Vagina (tissue), 2 donors: ENCODE data around the gene METTL26. TPM values are rescaled to one million over a fixed set of nuclear protein-coding genes. Genes with fewer than 3 reads are reported as not detected.
A peak's percentile ranks its signal among the peaks of the same experiment; 100 is the strongest.

Experiments
- DNase-seq, 2 donors: peaks; one replicate each; pipeline ENCODE4 v3.0.0-alpha.2; 2017; ENCODE audit errors: extremely low spot score in 2 of 2
- H3K27ac ChIP-seq: fragments of 200-600 bp; sonication (generic); one replicate; pipeline ENCODE4 v1.5.1; 2019
- H3K27me3 ChIP-seq: fragments of 200-600 bp; sonication (generic); one replicate; pipeline ENCODE4 v1.5.1; 2019
- H3K36me3 ChIP-seq, 2 donors: fragments of 200-600 bp; sonication (generic); one replicate each; pipeline ENCODE4 v1.5.1; 2017 to 2019
- H3K4me1 ChIP-seq: fragments of 200-600 bp; sonication (generic); one replicate; pipeline ENCODE4 v1.5.1; 2019
- H3K4me3 ChIP-seq, 2 donors: fragments of 200-600 bp; sonication (generic); 1 replicate in 1 of 2; 2 replicates in 1 of 2; pipeline ENCODE4 v1.5.1; 2016 to 2019
- H3K9me3 ChIP-seq: fragments of 200-600 bp; sonication (generic); one replicate; pipeline ENCODE4 v1.5.1; 2019
- CTCF ChIP-seq, 3 experiments: fragments of 450-650 bp in 2 of 3; fragments of 200-600 bp in 1 of 3; sonication (generic) in 1 of 3; IDR thresholded peaks; one replicate each; pipeline ENCODE4 v1.5.1; 2017 to 2019; ENCODE audit warnings: antibody characterized with exemption in 3 of 3, mild to moderate bottlenecking in 2 of 3, moderate library complexity in 2 of 3
- POLR2A ChIP-seq, 2 donors: fragments of 450-650 bp; IDR thresholded peaks; one replicate each; pipeline ENCODE4 v1.6.1; 2017; ENCODE audit warnings: antibody characterized with exemption in 2 of 2, mild to moderate bottlenecking in 2 of 2, moderate library complexity in 2 of 2
- POLR2AphosphoS5 ChIP-seq, 2 donors: sonication (generic); formaldehyde crosslinking; IDR thresholded peaks; one replicate each; pipeline ENCODE4 v1.9.0; 2017; ENCODE audit warnings: antibody characterized with exemption in 2 of 2, mild to moderate bottlenecking in 2 of 2, low read depth in 1 of 2; ENCODE audit not compliant: insufficient read depth in 1 of 2
- intact Hi-C: fragments of 100-400 bp; cut with DNase I; formaldehyde crosslinking; loops from one replicate; pipeline ENCODE4 v1.15.1; 2023
- total RNA-seq: library from RNA; depleted of rRNA; stranded (reverse); fragments of >200 nt; gene quantifications from one replicate; pipeline ENCODE4 v1.2.3, GENCODE V29; 2016

Gene METTL26
- total RNA-seq, 1 donor from 2014 or later: 187 TPM

DNA sequence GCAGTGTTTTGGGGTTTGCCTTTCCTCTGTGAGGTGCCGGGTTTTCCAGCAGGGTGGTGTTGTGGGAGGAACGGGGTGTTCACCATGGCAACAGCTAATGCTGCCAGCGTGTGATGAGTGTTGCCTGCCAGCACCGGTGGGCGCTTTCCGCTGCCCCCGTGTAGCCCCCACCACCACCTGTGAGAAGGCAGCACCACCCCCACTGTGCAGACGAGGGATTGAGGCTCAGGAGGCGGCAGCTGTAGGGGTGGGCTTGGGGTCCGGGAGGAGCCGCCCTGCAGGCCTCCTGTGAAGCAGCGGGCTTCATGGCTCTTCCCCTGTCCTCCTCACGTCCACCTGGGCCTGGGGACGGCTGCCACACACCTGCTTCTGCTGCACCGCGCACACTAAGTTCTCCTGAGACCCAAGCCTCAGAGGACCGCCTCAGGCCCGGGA is 41.0 kb downstream of the METTL26 start:
- intact Hi-C loops: no loop called here
- no peak overlapping the region for H3K4me3 ChIP-seq
- no peak for DNase-seq
- TF ChIP-seq POLR2A (IDR thresholded peaks at IDR 0.05) (no peak), POLR2AphosphoS5 (IDR thresholded peaks at IDR 0.05; ENCODE audit: insufficient read depth in 1 of 2, low read depth in 1 of 2) (no peak), CTCF (IDR thresholded peaks at IDR 0.05) (no peak)
- no peaks in the 10 kb centered on the region for H3K9me3 ChIP-seq
- H3K27me3 ChIP-seq: no peaks in the 10 kb centered on the region
- peaks cover 59% of the 10 kb centered on the region for H3K4me1 ChIP-seq
- H3K27ac ChIP-seq: no peak overlapping the region
- H3K36me3 ChIP-seq: peaks cover 0 to 10% of the 10 kb centered on the region in 2 donors

- no peaks in the 10 kb centered on the region for H3K9me3 ChIP-seq
- peaks cover 0 to 10% of the 10 kb centered on the region in 2 donors for H3K36me3 ChIP-seq
- TF ChIP-seq CTCF (IDR thresholded peaks at IDR 0.05) (no peak), POLR2AphosphoS5 (IDR thresholded peaks at IDR 0.05; ENCODE audit: insufficient read depth in 1 of 2, low read depth in 1 of 2) (no peak)
- intact Hi-C loops: no loop called here
- no peak for DNase-seq
- no peaks in the 10 kb centered on the region for H3K27me3 ChIP-seq
- no peak overlapping the region for H3K27ac ChIP-seq
- peaks cover 59% of the 10 kb centered on the region for H3K4me1 ChIP-seq
- no peak overlapping the region for H3K4me3 ChIP-seq
Observed at GRCh38 chr16:593807-594206, 42.3 kb downstream of the METTL26 start.

DNA sequence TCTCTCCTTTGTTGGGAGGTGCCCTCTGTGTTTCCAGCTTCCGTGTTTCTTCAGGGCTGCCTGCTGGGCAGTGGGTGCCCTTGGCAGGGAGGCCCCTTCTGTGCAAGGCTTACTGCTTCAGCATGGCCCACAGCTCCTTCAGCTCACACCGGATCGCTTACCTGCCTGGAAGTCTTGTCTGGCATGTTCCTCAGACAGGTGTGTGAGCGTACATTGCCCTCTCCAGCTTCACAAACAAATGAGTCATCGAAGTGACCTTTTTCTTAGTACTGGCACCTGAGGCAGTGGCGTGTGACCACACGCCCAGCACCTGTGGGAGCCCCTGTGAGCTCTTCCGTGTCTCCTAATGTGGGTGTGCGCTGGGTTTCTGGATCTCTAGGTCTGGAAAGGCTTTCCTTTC is 42.7 kb downstream of the METTL26 start:
- H3K9me3 ChIP-seq: no peaks in the 10 kb centered on the region
- no peak for DNase-seq
- H3K4me3 ChIP-seq: peak overlapping the region in 1 of 2 donors; percentile 4
- intact Hi-C loops: no loop called here
- peak overlapping the region; percentile 22 for H3K27ac ChIP-seq
- peaks cover 62% of the 10 kb centered on the region for H3K4me1 ChIP-seq
- H3K27me3 ChIP-seq: no peaks in the 10 kb centered on the region
- TF ChIP-seq POLR2AphosphoS5 (IDR thresholded peaks at IDR 0.05; ENCODE audit: insufficient read depth in 1 of 2, low read depth in 1 of 2): peak in 1 of 2 donors; percentile 45
- no peak for TF ChIP-seq CTCF (IDR thresholded peaks at IDR 0.05)
- H3K36me3 ChIP-seq: peaks cover 0 to 10% of the 10 kb centered on the region in 2 donors

DNA sequence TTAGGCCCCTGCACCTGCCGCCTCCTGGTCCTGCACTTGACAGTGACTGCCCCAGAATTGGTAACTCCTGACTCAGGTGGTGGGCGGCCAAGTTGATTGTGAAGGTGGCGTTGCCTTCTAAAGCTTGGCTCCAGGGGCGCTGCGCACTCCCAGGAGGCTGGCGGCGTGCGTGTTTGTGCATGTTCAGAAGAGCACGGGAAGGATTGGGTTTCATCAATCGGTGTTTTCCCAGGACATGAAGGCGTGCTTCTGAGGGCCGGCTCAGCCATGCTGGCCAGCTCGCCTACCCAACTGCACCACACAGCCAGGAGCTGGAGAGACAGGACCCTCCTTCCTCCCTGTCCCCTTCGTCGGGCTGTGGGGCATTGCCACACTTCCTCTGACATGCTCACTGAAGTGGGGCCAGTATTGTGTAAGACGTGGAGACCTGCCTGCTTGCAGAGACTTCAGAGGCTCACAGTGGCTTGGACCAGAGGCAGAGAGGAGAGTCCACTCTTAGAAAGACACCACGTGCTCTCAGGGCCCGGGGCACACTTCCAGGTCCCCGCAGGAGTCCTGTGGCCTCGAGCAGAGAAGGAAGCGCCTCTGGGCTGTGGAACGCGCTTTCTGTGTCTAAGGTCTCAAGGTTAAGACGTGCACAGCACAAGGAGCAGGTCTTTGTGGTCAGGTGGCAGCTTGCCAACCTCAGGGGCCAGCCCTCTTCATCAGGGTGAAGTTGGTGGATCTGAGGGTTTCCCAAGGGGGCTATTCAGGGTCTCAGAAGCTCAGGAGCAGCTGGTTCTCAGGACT is 43.4 kb downstream of the METTL26 start:
- TF ChIP-seq POLR2AphosphoS5 (IDR thresholded peaks at IDR 0.05; ENCODE audit: insufficient read depth in 1 of 2, low read depth in 1 of 2): peak in 1 of 2 donors; percentile 50
- no peak for TF ChIP-seq CTCF (IDR thresholded peaks at IDR 0.05)
- peaks cover 69% of the 10 kb centered on the region for H3K4me1 ChIP-seq
- no peak for DNase-seq
- no peaks in the 10 kb centered on the region for H3K9me3 ChIP-seq
- H3K27ac ChIP-seq: peak overlapping the region; percentile 22
- peak overlapping the region in 1 of 2 donors; percentile 4 for H3K4me3 ChIP-seq
- no peaks in the 10 kb centered on the region for H3K27me3 ChIP-seq
- peaks cover 0 to 10% of the 10 kb centered on the region in 2 donors for H3K36me3 ChIP-seq
- intact Hi-C loops: no loop called here

DNA sequence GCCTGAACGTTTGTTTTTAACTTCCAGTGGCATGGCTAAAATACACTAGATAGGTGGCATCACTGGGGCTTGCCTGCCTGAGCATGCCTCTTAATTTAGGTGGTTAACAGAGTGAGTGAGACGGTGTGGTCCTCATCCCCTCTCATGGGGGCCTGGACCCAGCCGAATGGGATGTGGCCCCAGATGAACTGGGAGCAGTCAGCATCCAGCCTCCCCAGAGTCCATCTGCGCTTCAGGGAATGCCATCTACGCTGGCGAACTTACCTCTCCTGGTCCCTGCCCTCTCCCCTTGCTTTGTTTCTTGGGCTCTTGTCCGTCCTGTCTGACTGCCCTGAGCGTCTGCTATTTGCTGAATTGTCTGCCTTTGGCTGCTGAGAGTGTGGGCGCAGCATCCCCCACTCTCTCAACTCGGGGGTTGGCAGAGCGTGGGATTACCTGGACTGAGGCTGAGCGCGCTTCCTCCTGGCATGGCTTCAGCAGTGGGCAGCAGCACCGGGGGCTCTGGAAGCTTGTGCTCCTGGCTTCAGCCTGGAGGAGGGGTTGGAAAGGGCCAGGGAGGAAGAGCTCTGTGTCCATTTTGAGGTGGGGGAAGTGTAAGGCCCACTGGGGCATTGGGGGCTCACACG is 44.1 kb downstream of the METTL26 start:
- Histone ChIP-seq H3K27ac (peak overlapping the region; percentile 22), H3K27me3 (no peaks in the 10 kb centered on the region), H3K4me1 (peaks cover 76% of the 10 kb centered on the region), H3K9me3 (no peaks in the 10 kb centered on the region), H3K36me3 (peaks cover 0 to 8% of the 10 kb centered on the region in 2 donors), H3K4me3 (peak overlapping the region; percentile 1 to 83)
- intact Hi-C loops: no loop called here
- TF ChIP-seq CTCF (IDR thresholded peaks at IDR 0.05) (no peak), POLR2A (IDR thresholded peaks at IDR 0.05) (no peak), POLR2AphosphoS5 (IDR thresholded peaks at IDR 0.05; ENCODE audit: insufficient read depth in 1 of 2, low read depth in 1 of 2) (no peak)
- DNase-seq: no peak
